Measurements from ENCODE around the gene IL17A.
A peak's percentile ranks its signal among the peaks of the same experiment; 100 is the strongest.

Gene IL17A

GRCh38 chr6:52213127-52213526, 27.0 kb downstream of the IL17A start:
- H3K27me3 ChIP-seq (ENCODE audit: insufficient read depth, low read length, poor library complexity), result no peaks in the 10 kb centered on the region
- no peak overlapping the region for H3K9ac ChIP-seq (ENCODE audit: low read depth, low read length)
- no peaks in the 10 kb centered on the region for H3K36me3 ChIP-seq (ENCODE audit: insufficient read depth, low read length)
- no peaks in the 10 kb centered on the region for H3K79me2 ChIP-seq (ENCODE audit: insufficient read depth, low read length)
- DNase-seq (peak; percentile 32), ATAC-seq (ENCODE audit: insufficient read depth, low read depth) (peak; percentile 77)
- H3K4me1 ChIP-seq (ENCODE audit: insufficient read depth, low read length), result peaks cover 10% of the 10 kb centered on the region; the same call in 1 of the 2 replicates
- no peak overlapping the region for H3K4me2 ChIP-seq (ENCODE audit: insufficient read depth, low read length)
- no peaks in the 10 kb centered on the region for H3K9me3 ChIP-seq (ENCODE audit: insufficient read depth, low read length, severe bottlenecking)
- H4K20me1 ChIP-seq (ENCODE audit: insufficient read depth, low read length), result no peaks in the 10 kb centered on the region
- no peak for TF ChIP-seq EZH2 (IDR thresholded peaks at IDR 0.05; ENCODE audit: borderline replicate concordance, low read depth, low read length, severe bottlenecking)
- TF ChIP-seq, protein P1, sequence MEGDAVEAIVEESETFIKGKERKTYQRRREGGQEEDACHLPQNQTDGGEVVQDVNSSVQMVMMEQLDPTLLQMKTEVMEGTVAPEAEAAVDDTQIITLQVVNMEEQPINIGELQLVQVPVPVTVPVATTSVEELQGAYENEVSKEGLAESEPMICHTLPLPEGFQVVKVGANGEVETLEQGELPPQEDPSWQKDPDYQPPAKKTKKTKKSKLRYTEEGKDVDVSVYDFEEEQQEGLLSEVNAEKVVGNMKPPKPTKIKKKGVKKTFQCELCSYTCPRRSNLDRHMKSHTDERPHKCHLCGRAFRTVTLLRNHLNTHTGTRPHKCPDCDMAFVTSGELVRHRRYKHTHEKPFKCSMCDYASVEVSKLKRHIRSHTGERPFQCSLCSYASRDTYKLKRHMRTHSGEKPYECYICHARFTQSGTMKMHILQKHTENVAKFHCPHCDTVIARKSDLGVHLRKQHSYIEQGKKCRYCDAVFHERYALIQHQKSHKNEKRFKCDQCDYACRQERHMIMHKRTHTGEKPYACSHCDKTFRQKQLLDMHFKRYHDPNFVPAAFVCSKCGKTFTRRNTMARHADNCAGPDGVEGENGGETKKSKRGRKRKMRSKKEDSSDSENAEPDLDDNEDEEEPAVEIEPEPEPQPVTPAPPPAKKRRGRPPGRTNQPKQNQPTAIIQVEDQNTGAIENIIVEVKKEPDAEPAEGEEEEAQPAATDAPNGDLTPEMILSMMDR (IDR thresholded peaks at IDR 0.05; ENCODE audit: borderline replicate concordance, extremely low read depth, low read length, poor library complexity, severe bottlenecking), result peak; percentile 47
- no peak overlapping the region for H3K27ac ChIP-seq (ENCODE audit: low read length)
- H2AFZ ChIP-seq (ENCODE audit: low read depth, low read length), result no peak overlapping the region
- no peak overlapping the region for H3K4me3 ChIP-seq (ENCODE audit: low read depth in 1 of 2, low read length in 2 of 2)

GRCh38 chr6:52215787-52216186, 29.6 kb downstream of the IL17A start:
- no peaks in the 10 kb centered on the region for H4K20me1 ChIP-seq (ENCODE audit: insufficient read depth, low read length)
- no peak for DNase-seq
- ATAC-seq (ENCODE audit: insufficient read depth, low read depth), result no peak
- H3K9ac ChIP-seq (ENCODE audit: low read depth, low read length), result no peak overlapping the region
- no peak overlapping the region for H3K27ac ChIP-seq (ENCODE audit: low read length)
- no peak overlapping the region for H3K4me3 ChIP-seq (ENCODE audit: low read depth in 1 of 2, low read length in 2 of 2)
- no peaks in the 10 kb centered on the region for H3K27me3 ChIP-seq (ENCODE audit: insufficient read depth, low read length, poor library complexity)
- H3K9me3 ChIP-seq (ENCODE audit: insufficient read depth, low read length, severe bottlenecking), result no peaks in the 10 kb centered on the region
- TF ChIP-seq EZH2 (IDR thresholded peaks at IDR 0.05; ENCODE audit: borderline replicate concordance, low read depth, low read length, severe bottlenecking), result no peak
- TF ChIP-seq, protein P1 (IDR thresholded peaks at IDR 0.05; ENCODE audit: borderline replicate concordance, extremely low read depth, low read length, poor library complexity, severe bottlenecking), result no peak
- no peaks in the 10 kb centered on the region for H3K36me3 ChIP-seq (ENCODE audit: insufficient read depth, low read length)
- H3K4me2 ChIP-seq (ENCODE audit: insufficient read depth, low read length), result no peak overlapping the region
- H2AFZ ChIP-seq (ENCODE audit: low read depth, low read length), result no peak overlapping the region
- peaks cover 21% of the 10 kb centered on the region for H3K4me1 ChIP-seq (ENCODE audit: insufficient read depth, low read length)
- H3K79me2 ChIP-seq (ENCODE audit: insufficient read depth, low read length), result no peaks in the 10 kb centered on the region

GRCh38 chr6:52216932-52217575, 30.9 kb downstream of the IL17A start:
- no peak for TF ChIP-seq EZH2 (IDR thresholded peaks at IDR 0.05; ENCODE audit: borderline replicate concordance, low read depth, low read length, severe bottlenecking)
- TF ChIP-seq, protein P1 (IDR thresholded peaks at IDR 0.05; ENCODE audit: borderline replicate concordance, extremely low read depth, low read length, poor library complexity, severe bottlenecking), result no peak
- DNase-seq (no peak), ATAC-seq (ENCODE audit: insufficient read depth, low read depth) (no peak)
- Histone ChIP-seq H3K4me2 (ENCODE audit: insufficient read depth, low read length) (no peak overlapping the region), H3K4me1 (ENCODE audit: insufficient read depth, low read length) (peaks cover 33% of the 10 kb centered on the region), H3K27ac (ENCODE audit: low read length) (no peak overlapping the region), H4K20me1 (ENCODE audit: insufficient read depth, low read length) (no peaks in the 10 kb centered on the region), H3K27me3 (ENCODE audit: insufficient read depth, low read length, poor library complexity) (no peaks in the 10 kb centered on the region), H3K9me3 (ENCODE audit: insufficient read depth, low read length, severe bottlenecking) (no peaks in the 10 kb centered on the region), H3K9ac (ENCODE audit: low read depth, low read length) (no peak overlapping the region), H3K36me3 (ENCODE audit: insufficient read depth, low read length) (no peaks in the 10 kb centered on the region), H3K79me2 (ENCODE audit: insufficient read depth, low read length) (no peaks in the 10 kb centered on the region), H2AFZ (ENCODE audit: low read depth, low read length) (no peak overlapping the region), H3K4me3 (ENCODE audit: low read depth in 1 of 2, low read length in 2 of 2) (no peak overlapping the region)
